HG02884 (cell line): ENCODE measurements around the gene POU2F3.

ENCODE experiments used
- ATAC-seq: cut with Tn5 transposase; IDR thresholded peaks from one replicate; pipeline ENCODE4 v1.9.1; 2021; ENCODE audit warnings: mild to moderate bottlenecking, moderate library complexity; ENCODE audit not compliant: unreplicated experiment

Gene POU2F3

DNA sequence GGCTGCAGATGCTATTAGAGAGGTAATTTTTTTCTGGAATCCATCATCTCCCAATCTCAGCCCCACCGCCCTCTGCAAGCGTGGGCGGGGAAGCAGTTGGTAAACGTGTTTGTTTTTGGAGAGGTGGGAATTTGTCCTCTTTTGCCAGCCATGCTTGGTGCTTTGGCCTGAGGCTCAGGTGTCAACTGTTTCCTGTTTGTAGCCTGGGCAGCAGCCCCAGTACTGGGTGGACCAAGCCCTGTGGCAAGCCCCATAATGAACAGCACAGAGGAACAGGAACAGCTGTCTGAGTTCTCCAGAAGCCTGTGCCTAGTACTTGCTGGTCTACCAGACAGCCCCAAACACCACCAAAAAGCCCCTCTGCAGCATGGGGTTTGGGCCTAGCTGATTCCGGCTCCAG is 39.6 kb downstream of the POU2F3 start:
- ATAC-seq: no peak

DNA sequence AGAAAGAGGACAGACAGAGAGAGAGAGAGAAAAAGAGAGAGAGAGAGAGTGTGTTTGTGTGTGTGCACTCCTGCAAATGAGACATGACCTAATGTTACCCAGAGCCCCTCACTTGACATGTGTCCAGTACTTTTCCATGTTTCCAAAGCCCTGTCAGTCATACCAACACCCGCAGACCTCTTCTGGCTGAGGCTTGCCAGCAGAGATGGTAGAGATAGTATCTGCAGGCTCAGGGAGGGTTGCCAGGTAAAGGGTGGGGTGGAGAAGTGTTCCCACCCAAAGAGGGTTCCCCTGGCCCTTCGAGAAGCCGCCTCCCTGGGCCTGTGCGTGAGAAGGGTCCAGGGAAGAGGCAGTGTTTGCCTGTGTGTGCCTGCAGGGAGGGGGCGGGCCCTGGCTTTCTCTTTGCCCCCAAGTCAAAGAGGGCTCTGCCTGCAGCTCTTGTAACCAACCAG is 40.7 kb downstream of the POU2F3 start:
- no peak for ATAC-seq

DNA sequence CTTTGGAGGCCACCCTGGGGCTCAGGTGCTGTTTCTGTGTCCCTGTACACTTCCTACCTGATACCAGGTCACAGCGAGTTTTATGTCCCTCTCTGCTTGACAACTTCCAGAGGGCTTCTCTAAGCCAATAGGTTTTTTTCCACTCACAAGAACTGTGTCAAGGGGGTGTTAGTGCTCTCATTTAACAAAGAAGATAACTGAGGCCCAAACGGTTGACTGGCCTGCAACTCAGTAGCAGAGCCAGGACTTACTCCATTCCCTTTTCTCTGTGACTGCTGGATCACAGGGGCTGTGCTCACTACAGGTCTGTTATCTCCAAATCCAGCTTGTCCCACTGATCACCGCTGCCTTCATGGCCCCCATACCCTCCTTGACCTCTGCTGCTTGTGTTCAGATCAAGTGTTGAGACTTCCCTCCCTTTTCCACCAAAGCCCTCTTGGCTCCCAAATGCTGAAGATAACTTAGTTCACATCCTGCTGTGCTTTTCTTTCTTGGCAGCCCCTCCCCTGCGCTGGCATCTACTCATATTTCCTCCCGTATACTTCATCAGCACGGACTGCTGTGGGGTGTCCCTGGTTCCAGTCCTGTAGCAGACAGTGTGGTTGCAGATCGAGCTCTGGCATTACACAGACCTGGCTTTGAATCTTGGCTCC is 41.3 kb downstream of the POU2F3 start:
- ATAC-seq: no peak

DNA sequence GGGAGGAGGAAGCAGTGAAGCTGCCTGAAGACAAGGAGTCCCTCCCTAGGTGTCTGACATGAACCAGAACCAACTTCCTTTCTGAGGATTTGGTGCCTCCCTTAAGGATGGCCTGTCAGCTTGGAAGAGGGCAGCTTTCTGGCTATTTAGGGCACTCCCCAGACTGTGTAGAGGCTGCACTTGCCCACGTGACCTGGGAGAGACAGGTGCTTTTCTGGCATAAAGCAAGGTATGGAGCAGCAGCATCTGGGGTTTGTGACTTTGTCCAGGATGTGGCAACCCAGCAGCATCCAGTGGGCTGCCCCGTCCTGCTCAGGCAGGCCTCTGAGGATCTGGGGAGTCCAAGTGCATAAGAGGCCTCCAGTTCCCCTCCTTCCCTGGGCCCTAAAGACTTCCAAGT is 43.2 kb downstream of the POU2F3 start:
- no peak for ATAC-seq

DNA sequence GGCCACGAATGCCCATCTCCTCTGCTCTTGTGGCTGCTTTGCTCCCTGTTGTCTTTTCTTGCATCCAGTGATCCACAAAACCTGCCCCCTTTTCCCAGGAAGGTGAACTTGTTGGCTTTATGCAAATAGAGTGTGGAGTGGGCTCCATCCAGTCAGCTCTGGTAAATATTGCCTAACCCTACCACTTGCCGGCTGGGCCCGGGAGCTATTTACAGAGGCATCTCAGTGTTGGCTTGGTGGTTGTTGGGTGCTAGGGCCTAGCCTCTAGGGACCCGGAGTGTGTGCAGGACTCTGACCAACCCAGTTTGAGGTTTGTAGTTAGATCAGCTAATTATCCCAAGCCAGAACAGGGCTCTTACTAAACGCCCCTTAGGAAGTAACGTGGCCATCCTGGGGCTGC is 44.3 kb downstream of the POU2F3 start:
- no peak for ATAC-seq

DNA sequence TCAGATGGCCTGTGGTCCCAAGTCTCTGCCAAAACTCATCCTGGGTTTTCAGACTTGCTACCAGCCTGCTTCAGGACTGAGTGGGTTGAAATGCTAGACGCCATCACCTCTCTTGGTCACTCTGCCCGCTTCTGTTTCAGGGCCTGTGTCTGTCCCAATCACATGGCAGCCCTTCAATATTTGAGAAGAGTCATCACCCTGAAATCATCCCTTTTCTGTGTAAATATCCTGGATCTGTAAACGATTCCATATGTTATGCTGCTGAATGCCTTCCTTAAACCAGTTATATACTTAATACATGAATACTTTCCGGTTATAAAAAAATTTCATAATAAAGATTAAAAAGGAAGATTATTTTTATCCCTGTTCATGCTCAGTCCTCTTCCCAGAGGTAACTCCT is 45.3 kb downstream of the POU2F3 start:
- no peak for ATAC-seq

DNA sequence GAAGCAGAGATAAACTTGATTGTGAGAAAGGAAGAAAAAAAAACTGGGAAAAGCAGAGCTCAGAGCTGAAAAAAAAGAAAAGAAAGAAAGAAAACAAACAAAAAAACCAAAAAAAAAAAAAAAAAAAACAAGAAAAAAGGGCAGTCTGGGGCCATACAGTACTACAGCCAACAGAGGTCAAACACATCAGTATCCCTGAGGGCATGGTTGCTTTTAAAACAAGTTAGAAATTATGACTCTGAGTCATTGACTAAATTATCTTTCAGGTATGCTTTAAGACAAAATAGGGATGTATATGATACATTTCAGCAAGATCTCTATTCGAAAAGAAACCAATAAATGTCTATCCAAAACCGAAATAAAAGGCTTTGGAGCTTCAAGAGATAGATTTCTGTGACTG is 48.1 kb downstream of the POU2F3 start:
- ATAC-seq: no peak

DNA sequence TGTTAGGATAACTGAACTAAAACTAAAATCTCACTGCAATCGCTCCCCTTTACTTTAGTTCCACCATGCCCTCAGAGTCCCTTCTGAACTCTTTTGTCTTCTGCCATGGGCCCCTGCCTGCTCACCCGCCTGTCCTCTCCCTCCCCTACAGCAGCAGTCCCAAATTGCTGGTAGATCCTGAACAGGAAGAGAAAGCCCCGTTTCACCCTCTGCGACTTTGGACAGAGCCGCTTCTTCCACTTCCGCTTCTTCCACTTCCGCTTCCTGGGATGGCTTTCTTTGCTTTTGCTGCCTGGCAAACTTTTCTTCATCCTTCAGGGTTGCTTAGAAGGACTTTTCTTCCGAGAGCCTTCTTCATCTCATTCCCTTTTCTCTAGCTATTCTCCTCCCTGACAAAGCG is 49.5 kb downstream of the POU2F3 start:
- ATAC-seq: no peak

DNA sequence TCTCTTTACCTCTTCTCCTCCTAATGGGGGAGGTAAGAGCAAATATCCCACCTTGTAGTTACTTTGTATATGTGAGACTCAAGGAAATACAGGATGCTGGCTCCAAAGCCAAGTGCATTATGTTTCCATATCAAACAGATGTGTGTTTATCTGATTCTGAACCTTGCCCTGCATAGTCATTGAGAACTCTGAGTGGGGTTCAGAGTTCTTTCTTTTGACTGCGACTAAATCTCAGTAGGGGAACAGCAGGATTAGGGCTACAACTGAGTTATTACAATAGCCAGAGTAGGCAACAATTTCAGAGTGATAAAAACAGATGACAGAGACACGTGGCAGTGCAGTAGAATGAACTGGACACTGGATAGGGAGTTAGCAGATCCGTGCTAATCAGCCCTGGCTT is 51.0 kb downstream of the POU2F3 start:
- no peak for ATAC-seq

DNA sequence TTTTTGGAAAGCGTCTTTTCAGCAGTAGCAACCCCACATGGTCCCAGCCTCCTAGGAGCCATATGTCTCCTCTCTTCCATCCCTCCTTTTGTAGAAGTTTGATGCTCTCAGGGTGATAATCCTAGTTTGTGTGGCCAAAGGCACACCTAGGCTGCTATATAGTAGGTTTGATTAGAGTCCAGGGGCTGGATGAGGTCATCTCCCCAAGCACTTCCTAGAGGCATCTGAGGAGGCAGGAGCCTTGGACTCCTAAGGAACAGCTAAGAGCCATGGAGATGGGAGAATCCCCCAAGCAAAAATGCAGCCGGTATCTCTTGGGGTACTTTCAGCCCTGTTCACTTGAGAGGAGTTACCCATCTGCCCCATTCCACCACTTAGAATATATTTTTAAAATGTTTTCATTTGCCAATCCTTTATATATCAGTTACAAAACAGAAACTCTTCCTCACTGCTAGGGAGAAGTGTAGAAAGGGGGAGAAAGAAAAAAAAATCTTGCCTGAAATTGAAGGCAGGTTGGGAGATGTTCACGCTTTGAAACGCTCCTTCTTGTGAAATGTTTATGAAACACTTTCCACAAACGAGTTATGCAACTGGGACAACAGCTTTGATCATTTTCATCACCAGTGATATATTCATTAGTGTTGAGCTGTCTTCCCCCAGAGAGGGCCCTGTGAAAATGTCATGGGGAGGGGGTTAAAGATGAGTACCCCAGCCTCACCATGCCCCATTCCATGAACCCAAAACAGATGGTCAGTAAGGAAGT is 53.3 kb downstream of the POU2F3 start:
- ATAC-seq: no peak

DNA sequence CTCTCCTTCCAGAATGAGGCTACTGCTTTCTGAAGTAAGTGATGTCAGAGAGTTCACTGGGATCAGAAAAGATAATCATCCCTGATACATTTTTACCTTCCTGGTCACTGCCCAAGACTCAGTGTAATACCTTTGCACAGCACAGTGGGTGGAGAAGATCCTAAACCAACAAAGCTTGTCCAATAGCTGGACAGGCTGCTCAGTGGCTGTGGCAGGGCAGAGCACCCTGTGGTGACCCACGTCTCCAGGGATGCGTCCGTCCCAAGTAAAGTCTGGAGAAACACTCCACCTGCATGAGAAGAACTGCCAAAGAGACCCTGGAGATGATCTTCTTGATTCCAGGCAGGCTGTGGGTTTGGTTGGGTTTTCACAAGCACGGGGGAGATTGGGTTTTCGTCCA is 54.2 kb downstream of the POU2F3 start:
- ATAC-seq: no peak

DNA sequence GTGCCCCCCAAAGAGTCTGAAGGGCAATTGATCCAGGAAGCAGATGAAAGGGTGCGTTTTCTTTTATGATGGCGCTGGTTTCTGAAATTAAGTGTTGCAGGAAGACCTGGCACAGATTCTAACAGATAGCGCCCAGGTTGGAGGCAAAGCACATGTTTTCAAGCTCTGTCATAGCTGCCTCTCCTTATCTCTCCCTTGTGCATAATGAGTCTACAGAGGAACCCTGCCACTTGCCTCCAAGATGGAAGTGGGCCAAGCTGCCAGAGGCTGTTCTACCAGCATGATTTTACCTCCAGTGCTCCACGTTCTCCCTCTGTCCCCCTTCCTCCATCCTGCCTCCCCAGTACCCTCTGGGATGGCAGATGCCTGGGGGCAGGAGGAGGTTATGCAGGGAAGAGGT is 55.2 kb downstream of the POU2F3 start:
- no peak for ATAC-seq

DNA sequence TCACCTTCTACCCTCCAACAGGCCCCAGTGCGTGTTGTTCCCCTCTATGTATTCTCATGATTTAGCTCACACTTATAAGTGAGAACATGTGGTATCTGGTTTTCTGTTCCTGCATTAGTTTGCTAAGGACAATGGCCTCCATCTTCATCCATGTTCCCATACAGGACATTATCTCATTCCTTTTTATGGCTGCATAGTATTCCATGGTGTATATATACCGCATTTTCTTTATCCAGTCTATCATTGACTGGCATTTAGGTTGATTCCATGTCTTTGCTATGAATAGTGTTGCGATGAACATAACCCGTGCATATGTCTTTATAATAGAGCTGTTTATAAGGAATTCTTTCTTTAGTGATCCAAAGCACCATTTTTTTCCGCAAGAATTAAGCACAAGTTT is 56.6 kb downstream of the POU2F3 start:
- ATAC-seq: no peak

DNA sequence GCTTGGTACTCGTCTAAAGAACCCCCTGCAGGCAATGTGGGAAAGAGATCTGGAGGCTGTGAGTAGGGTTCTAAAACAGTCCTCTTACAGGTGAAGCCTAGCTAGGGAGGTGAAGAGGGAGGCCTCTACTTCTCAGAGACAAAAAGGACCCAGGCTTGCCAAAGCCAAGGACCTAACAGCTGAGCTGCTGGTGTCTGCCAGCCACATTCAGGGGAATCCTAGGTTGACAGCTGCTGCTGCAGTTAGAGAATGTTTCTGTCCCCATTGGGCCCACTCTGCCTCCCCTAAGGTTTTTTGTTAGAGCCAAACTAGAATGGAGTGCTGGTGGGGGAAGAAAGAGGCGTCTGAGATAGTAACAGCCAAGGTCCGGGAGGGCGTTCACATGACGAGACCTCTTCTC is 58.5 kb downstream of the POU2F3 start:
- ATAC-seq: no peak

DNA sequence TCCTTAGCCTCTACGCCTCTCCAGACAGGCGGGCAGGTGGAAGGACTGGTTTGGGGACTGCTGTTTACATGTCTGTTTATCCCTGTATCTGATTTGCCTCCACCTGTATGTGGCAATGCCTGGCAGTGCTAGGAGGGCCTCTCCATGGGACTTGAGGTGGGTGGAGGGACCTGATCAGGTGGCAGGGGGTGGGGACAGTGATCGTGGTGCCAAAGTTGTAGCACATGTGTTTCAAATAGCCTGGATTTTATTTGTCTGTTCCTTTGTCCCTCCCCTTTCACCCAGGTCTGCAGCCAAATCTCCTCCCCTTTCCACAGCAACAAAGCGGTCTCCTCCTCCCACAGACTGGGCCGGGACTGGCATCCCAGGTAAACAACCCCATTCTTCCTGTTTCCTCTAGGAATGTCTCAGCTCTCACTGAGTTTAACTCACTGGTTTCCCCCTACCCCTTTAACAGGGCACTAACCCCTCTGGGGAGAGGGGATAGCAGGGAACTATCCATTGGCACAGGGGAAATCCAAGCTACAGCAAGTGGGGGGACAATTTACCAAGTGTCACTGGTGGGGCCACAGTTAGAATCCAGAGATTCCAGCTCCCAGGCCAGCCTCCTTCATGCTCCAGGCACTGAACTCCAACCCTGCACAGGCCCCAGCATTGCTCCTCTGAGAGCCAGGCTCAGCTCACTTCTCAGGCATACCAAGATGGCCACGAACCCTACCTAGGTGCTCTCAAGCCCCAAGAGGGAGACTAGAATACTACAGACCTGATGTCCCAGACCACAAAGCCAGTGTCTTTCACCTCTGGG is 62.3 kb downstream of the POU2F3 start:
- ATAC-seq: no peak

DNA sequence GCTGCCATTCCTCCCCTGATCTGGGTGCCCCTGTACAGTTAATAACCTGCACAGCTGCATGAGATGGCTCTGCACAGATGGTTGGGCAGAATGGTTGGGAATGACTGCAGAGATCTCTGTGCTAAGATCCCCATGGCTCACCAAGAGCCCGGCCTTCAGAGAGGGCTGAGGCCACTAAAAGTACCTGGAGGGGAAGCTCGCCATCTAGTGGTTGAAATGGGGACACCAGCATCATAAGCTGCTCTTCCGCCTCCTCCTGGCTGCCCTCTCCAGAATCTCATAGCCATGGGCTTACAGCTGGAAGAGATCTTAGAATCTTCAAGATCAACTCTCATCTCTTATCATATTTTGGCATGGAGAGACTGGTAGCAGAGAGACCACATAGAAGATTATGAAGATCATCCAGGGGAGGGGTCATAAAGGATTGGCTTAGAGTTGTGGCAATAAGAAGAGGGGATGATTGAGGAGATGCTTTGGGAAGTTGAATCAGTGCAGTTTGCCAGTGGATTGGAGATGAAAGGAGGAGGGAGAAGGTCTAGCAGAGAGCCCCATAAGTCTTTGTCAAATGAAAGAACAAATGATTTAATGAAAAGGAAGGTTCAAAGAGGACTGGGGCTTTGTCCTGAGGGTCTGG is 63.2 kb downstream of the POU2F3 start:
- ATAC-seq: no peak

DNA sequence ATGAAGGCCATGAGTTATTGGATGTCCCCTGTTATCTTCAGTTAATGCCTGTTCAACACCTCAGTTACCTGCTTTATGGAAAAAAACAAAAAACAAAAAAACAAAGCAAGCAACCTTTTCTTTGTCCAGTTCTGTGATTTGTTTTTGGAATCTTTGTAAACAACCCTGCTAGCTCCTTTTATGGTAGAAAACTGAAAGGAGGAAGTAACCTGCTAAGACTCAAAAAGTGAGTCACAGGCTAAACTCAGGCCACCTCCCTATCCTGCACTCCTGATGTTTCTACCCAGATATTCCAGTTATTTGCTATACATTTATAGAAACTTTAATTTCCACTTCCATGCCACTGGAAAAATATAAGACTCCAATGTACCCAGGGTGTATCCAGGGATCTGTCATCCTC is 64.6 kb downstream of the POU2F3 start:
- ATAC-seq: no peak

DNA sequence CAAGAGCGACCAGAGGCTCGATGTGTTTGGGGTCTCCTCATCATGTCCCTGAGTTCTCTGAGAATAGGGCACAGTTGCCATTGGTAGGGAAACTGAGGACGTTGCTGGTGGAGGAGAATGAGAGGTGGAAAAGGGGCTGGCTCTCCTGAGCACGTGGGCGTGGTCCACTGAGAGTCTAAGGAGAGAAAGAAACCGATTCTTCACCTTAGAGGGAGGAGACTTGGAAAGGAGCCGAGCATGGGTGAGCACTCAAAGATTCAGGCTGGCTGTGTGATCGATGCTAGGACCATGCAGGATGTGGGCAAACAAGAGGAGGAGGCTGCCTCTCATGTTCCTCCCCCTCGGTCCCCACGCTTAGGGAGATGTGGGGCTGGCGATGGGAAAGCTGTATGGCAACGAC is 65.3 kb downstream of the POU2F3 start:
- no peak for ATAC-seq

DNA sequence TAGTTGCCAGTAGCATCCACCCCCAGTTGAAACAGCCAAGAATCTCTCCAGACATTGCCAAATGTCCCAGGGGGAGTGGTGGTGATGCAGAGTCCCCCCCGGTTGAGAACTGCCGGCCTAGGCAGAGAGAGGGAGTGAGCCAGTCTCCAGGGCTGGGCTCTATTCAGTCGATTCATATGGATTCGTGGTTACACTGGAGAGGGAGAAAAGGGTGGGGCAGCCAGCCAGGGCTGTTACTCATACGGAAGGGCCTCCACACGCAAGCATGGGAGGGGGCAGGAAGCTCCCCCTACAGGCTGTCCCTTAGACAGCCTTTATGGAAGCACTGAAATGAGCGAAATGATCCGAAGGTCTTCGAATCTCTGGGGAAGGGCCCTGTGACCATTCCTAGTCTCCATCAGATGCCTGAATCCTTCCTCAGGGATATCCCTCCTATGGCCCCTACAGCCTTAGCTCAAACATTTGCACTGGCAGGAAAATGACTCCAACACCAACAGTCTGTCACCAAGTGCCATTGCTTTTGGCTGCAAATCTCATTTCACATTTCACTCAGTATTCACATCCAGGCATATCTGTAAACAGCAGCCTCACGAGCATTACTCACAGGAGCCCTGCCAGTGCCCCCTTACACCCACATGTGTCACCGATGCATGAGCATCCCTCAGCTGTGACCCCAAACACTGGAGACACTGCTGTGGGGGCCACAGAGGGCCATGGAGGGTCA is 66.7 kb downstream of the POU2F3 start:
- no peak for ATAC-seq

DNA sequence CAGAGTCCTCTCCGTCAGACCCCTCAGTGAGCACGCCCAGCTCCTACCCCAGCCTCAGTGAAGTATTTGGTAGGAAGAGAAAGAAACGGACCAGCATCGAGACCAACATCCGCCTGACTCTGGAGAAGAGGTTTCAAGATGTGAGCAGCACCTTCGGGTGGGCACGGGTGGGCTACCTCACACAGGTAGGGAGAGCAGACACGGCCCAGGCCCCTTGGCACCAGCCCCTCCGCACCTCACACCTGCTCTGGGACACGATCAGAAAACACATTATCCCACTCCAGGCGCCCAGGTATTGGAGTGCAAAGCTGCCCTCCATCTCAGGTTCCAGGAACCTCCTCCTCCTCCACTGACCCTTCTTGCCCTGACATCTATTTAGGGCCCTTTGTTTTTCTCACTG is 67.5 kb downstream of the POU2F3 start:
- ATAC-seq: no peak

DNA sequence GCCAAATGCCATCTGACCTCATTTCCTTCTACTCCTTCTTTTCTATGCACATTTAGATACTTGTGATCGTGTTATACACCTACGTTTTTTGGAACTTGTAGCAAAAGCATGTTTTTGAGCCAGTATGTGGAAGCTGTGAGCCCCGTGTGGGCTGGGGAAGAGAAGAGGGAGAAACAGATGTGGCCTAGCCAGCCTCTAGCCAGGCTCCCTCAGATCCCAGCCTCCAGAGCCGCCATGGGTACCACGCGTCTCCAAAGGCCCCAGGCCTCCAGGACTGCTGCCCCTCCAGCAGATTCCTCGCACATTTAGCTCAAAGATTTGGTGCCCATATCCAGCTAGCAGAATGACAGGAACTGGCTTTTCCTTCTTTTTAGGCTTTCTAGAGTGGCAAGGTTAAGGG is 68.1 kb downstream of the POU2F3 start:
- ATAC-seq: no peak
